Measurements from ENCODE around the gene TBC1D12.

- TF ChIP-seq CTCF (IDR thresholded peaks at IDR 0.05) = no peak
- TF ChIP-seq POLR2A (IDR thresholded peaks at IDR 0.05) = no peak
Measured at GRCh38 chr10:94549221-94549620, 146.9 kb downstream of the TBC1D12 start.

Data from testis (tissue), 2 donors.